Activated T-helper 1 cell treated with Interleukin-2 at 50 U/mL for 16 hours (primary cell): ENCODE data around the gene PHF1.
"Not testable (repeated sequence)": the region's sequence is repeated elsewhere in the genome, so short reads cannot be mapped to it uniquely, and the experiment has no call there.

ENCODE experiments used
- DNase-seq: peaks from one replicate; pipeline ENCODE4 v3.0.0-alpha.2; 2020; ENCODE audit warnings: low read depth

PHF1 gene

DNA sequence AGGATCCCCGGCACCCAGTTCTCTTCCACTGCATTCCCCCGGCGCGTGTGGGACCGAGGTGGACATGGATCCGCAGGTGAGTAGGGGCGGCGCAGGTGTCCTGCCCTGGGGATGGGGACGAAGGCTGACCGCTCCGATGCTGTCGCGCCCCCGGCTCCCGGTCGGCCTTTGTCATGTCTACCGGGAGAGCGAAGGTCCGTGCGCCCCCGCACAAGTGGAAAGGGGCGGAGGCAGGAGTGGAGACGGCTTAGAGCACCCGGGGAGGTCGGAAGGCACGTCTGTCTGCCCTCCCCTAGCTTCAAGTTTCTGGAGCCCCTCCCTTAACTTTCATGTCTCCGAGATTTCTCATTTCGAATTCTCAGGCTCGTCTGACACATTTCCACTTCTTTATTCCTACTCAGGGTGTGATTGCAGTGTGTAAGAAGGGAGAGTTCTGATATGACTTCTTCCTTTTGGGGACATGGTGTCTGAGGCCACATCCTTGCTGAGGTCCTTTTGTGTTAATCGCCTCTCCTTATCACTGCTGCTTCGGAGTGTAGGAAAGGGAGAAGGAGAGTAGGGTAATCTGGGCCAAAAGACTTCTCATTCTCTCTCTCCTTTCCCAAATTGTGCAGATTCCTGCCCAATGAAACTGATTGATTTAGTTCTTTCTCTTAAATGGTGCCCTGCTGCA, 18.8 kb upstream of the PHF1 start:
- DNase-seq, result peak; percentile 15

DNA sequence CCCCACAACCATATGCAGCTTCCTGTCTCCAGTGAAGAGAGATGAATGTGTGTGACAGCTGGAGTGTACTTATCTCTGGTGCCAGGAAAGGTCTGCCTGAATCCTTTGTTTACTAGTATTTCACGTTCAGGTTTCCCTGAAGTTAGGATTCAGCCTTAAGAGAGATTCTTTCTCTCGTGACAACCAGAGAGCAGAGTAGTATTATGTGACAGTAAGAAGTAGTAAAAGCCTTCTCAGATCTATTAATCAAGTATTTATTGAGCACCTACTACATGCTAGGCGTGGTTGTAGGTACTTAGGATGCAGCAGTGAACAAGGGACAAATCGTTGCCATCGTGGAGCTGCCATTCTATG, 18.2 kb upstream of the PHF1 start:
- DNase-seq, result no peak

DNA sequence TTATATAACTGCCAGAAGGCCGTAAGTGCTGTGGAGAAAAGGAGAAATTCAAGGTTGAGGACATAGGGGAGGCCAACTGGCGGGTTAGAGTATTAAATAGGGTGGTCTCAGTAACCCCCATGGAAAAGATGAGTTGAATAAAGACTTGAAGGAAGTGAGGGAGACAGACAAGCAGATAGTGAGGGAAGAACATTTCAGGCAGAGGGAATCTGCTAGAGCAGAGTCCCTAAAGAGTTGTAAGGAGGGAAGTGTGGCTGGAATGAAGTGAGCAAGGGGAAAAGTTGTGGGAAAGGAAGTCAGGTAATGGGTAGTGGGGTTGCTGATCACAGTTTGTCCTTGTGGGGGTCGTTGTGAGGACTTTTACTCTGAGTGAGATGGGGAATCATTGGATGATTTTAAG, 17.8 kb upstream of the PHF1 start:
- no peak for DNase-seq

DNA sequence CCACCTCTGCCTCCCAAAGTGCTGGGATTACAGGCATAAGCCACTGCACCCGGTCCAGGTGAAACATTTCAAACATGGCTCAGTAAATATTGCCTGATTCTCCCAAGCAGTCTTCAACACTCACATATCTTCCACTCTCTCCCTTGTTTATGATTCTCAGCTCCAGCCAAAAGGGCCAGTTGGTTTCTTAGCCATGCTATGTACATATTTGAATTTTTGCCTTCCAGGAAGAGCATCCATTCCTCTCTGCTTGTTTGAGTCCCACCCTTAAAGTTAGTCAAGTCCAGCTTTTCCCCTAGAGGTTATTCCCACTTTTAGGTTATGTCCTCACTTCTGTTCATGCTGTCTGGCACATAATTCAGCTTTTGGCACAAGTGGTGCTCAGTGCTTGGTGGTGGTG, 13.3 kb upstream of the PHF1 start:
- DNase-seq, result no peak

DNA sequence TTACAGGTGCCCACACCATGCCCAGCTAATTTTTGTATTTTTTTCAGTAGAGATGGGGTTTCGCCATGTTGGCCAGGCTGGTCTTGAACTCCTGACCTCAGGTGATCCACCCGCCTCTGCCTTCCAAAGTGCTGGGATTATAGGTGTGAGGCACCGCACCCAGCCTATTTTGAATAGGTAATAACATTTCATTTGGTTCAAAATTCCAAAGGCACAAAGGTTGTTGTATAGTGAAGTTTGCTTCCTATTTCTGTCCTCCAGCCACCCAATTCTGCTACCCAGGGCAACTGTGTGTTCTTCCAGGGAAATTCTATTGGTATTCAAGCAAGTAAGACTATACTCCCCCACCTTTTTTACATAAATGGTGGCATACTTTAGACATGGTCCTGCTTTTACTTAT, 12.2 kb upstream of the PHF1 start:
- not testable (repeated sequence) for DNase-seq

GRCh38 chr6:33399881-33400280, 10.9 kb upstream of the PHF1 start:
- not testable (repeated sequence) for DNase-seq

- no peak for DNase-seq
Measured at GRCh38 chr6:33404884-33405283, 5.9 kb upstream of the PHF1 start.

DNA sequence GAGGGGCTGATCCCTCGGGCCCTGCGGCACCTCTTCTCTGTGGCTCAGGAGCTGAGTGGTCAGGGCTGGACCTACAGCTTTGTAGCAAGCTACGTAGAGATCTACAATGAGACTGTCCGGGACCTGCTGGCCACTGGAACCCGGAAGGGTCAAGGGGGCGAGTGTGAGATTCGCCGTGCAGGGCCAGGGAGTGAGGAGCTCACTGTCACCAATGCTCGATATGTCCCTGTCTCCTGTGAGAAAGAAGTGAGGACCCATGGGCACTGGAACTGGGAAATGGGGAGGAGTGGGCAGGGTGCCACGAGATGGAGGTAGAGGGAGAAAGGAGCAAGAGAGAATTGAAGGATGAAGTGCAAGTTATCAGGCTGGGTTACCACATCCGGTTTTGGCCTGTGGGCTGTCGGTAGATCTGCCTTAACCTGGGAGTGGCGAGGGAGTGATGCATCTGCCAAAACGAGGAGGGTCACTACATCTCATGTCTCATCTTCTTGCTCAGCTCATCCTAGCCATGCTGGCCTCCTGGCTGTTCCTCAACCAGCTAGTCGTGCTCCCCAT, 5.4 kb upstream of the PHF1 start:
- no peak for DNase-seq

DNA sequence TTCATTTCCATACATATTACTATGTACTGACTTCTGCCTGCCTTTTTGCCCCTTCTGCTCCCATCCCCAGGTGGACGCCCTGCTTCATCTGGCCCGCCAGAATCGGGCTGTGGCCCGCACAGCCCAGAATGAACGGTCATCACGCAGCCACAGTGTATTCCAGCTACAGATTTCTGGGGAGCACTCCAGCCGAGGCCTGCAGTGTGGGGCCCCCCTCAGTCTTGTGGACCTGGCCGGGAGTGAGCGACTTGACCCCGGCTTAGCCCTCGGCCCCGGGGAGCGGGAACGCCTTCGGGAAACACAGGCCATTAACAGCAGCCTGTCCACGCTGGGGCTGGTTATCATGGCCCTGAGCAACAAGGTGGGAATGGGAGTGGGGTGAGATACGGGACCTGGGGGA, 4.7 kb upstream of the PHF1 start:
- no peak for DNase-seq

GRCh38 chr6:33407132-33407718, 3.6 kb upstream of the PHF1 start:
- no peak for DNase-seq

- DNase-seq, result peak; percentile 98
Measured at GRCh38 chr6:33410050-33410710, 634 bp upstream of the PHF1 start.

DNA sequence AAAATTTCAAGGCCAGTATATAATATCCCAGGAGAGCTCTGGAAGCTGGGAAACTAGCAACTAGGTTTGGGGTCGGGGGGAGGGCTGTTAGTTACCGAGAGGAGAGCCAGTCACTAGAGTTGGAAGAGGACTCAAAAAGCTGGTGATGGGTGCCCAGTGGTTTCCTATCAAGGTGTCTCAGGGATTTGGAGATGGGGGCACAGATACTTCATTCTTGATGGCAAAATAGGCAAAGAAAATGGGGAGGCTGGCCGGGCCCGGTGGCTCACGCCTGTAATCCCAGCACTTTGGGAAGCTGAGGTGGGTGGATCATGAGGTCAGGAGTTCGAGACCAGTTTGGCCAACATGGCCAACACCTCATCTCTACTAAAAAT, 805 bp downstream of the PHF1 start:
- no peak for DNase-seq

DNA sequence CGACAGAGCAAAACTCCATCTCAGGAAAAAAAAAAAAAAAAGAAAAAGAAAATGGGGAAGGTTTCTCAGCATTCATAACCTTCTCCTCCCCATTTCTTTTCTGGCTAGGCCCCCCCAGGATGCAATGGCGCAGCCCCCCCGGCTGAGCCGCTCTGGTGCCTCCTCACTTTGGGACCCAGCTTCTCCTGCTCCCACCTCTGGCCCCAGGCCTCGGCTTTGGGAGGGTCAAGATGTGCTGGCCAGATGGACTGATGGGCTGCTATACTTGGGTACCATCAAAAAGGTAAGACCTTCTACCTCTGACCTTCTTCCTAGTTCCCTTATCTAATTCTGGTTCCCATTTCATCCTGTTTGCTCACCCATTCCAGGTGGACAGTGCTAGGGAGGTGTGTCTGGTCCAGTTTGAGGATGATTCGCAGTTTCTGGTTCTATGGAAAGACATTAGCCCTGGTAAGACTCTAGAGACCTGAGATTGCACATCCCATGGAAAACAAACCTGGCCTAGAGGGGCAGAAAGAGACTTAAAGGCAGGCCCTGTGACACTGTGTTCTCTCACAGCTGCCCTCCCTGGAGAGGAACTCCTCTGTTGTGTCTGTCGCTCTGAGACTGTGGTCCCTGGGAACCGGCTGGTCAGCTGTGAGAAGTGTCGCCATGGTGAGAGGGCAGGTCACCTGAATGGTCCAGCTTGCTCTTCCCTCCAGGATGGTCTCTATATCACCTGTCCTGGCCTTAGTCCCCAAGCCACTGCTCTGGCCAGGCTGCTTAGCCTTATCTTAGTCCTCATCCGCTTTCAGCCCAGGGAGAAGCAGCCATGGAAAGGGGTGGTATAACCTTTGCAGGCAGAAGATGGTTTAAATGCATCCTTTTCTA, 1.6 kb downstream of the PHF1 start:
- no peak for DNase-seq

DNA sequence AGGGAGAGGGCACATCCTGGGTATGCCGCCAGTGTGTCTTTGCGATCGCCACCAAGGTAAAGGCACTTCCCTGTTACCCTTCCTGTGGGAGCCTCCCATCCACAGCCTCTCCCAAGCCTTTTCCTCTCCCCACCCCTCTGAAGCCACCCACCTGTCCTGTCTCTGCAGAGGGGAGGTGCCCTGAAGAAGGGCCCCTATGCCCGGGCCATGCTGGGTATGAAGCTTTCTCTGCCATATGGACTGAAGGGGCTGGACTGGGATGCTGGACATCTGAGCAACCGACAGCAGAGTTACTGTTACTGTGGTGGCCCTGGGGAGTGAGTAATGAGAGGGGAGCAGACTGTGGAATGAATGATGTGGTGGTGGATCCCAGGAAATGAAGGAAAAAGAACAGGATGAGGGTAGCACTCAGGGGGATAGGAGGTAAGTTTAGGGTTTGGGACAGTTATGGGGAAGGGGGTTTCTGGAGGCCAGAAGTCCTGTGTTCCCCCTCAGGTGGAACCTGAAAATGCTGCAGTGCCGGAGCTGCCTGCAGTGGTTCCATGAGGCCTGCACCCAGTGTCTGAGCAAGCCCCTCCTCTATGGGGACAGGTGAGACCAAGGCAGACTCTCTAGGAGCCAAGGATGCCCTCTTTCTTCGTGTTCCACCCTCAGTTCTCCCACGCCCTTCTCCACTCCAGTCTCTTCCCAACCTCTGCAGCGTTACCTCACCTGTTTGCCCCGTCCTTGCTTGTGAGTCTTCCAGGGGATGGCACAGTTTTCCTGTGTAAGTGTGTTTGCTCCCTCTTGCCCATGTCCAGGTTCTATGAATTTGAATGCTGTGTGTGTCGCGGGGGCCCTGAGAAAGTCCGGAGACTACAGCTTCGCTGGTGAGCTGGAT, 2.7 kb downstream of the PHF1 start:
- DNase-seq, result no peak

GRCh38 chr6:33414592-33415271, 3.9 kb downstream of the PHF1 start:
- DNase-seq, result no peak

DNA sequence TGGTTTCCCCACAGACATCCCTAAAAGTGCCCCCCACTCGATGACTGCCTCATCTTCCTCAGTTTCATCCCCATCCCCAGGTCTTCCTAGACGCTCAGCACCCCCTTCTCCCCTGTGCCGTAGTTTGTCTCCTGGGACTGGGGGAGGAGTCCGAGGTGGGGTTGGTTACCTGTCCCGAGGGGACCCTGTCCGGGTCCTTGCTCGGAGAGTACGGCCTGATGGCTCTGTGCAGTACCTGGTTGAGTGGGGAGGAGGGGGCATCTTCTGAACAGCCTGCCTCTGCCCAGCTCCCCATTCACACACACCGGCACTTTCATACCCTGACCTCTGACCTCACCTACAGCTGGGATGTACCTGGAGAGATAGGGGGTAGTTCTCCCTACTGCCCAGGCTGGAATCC, 5.0 kb downstream of the PHF1 start:
- DNase-seq, result no peak

DNA sequence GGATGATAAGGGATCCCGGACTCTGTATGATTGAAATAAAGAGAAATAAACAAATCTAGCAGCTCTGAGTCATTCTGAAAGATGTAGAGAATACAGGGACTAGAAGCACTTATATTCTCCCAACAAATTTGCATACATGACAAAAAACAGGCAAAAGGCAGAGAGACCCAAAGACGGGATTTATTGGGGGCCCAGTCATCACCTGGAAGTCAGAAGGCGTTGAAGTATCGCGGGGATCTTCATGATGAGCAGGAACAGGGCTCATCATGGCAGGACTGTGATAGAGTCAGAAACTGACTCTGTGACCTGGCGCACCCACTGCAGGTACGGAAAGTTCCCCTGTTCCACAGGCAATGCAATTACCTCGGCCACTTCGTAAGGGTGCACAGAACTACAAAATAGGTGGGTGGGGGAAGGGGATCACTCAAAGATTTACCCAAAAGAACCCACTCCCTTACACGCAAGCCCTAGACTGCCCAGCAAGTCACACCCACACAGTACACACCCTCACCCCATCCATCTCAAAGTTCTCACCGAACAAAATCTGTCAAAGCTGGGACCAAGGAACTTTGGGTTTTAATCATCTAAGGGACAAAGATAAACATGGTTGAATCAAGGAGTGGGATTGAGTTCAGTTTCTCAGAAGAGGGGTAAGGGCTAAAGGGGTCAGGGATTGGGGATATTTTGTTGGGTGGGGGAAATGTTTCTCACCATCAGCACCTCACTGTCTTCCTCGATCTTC, 5.7 kb downstream of the PHF1 start:
- no peak for DNase-seq

DNA sequence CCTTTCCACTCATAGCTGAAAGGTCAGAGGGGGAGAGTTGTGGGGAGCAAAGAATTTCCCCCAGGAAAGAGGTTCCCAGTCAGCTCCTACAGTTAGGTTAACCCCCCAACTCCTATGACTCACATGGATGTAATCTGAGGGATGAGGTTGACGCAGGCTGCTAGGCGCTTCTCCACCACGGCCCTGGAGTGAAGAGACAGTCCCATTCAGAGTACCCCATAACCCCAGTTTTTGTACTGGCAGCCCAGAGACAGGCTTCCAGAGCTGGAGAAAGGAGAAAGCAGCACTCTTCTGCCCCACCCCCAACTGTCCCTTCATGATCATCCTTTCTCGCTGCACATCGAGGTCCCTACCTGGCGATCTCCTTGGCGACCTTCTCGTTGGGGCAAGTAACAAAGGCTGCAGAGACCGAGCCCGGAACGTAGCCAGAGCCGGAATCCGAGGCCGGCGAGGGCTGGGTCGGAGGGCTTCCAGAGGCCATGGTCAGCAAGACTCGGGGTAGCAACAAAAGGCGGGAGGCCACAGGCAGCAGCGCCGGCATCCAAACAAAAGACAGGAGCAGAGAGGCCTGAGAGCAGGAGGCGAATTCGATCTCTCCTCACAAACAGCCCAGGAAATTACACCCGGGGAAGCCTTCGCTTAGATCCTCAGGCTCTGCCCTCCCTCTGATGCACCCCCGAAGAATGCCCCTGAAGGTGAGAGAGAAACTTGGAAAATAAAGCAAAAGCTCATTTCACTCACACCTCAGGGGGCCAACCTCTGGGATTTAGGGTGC, 6.5 kb downstream of the PHF1 start:
- DNase-seq, result no peak

DNA sequence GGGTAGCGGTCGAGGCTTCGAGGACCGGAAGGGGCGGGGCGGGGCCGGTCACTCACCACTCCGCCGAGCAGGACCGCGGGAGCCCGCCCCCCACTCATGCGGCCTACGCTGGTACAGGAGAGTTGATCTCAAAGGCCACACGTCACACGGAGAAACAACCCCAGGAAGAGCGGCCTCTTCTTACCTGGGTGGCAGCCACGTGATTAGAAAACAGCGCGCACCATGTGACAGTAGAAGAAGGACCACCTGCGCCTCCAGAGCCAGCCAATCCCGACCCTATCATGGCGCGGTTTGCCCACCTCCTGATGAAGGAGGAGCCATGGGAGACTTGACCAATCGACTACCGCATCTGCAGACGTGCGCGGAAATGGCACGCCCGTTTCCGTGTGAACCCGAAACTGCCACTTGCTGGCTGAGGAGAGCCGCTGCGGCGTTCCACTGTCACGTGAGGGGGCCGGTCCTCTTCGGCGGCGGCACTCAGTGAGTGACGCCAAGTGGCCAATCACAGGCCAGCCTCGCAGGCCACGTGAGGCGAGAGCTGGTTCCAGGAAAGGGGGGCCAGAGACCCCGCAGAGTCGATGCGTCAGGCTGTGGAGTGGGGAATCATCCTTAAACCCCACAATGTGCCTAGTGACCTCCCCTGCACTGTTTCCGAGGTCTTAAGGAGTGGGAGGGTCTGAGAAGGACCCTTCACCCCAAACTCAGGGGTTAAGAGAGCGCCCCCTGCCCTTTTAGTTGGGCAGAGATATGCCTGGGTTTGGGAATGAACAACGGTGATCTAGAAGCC, 7.3 kb downstream of the PHF1 start, which contains the start of gene CUTA:
CUTA (minus strand) TSS at position 205 of the 787 bp plus-strand sequence; CDS start at position 98, 107 bp downstream.
- peak; percentile 98 for DNase-seq
